ENCODE data around the gene SGF29. TPM values are rescaled to one million over a fixed set of nuclear protein-coding genes. Genes with fewer than 3 reads are reported as not detected.

Gene SGF29
- total RNA-seq, 1 experiment from 2014 or later: 25.4 TPM

Other genes with a start within 250 kb of the SGF29 start
- 0.27 TPM in 1 of 2 replicates, not detected in the other for gene NPIPB6, start 190.4 kb upstream of the SGF29 start, total RNA-seq (2014; rRNA removed; shearing (Covaris generic))
- 198 and 268 TPM in 2 replicates for gene EIF3CL, start 150.1 kb upstream of the SGF29 start, total RNA-seq (2014; rRNA removed; shearing (Covaris generic))
- gene NPIPB7, start 81.6 kb upstream of the SGF29 start, total RNA-seq (2014; rRNA removed; shearing (Covaris generic)): not detected in 2 replicates
- gene CLN3, start 61.8 kb upstream of the SGF29 start, total RNA-seq (2014; rRNA removed; shearing (Covaris generic)): 27.6 and 29.3 TPM in 2 replicates
- 0.03 TPM in 1 of 2 replicates, not detected in the other for gene APOBR, start 59.3 kb upstream of the SGF29 start, total RNA-seq (2014; rRNA removed; shearing (Covaris generic))
- not detected in 2 replicates for gene IL27, start 47.1 kb upstream of the SGF29 start, total RNA-seq (2014; rRNA removed; shearing (Covaris generic))
- gene NUPR1, start 14.9 kb upstream of the SGF29 start, total RNA-seq (2014; rRNA removed; shearing (Covaris generic)): 2.7 and 8.2 TPM in 2 replicates
- gene SULT1A2, start 43.1 kb downstream of the SGF29 start, total RNA-seq (2014; rRNA removed; shearing (Covaris generic)): 1.0 TPM in 1 of 2 replicates, not detected in the other
- 1.1 and 1.7 TPM in 2 replicates for gene SULT1A1, start 56.1 kb downstream of the SGF29 start, total RNA-seq (2014; rRNA removed; shearing (Covaris generic))
- 0.23 TPM in 1 of 2 replicates, not detected in the other for gene NPIPB8, start 84.1 kb downstream of the SGF29 start, total RNA-seq (2014; rRNA removed; shearing (Covaris generic))
- 456 and 760 TPM in 2 replicates for gene EIF3C, start 157.5 kb downstream of the SGF29 start, total RNA-seq (2014; rRNA removed; shearing (Covaris generic))
- gene NPIPB9, start 197.9 kb downstream of the SGF29 start, total RNA-seq (2014; rRNA removed; shearing (Covaris generic)): 0.33 and 0.40 TPM in 2 replicates

Data from HT1080 (cell line).